Adrenal gland (tissue), 12 donors: ENCODE data around the gene CIRBP. TPM values are rescaled to one million over a fixed set of nuclear protein-coding genes. Genes with fewer than 3 reads are reported as not detected.

ENCODE experiments used
- DNase-seq, 7 donors: peaks; one replicate each; pipeline ENCODE4 v3.0.0-alpha.2; 2019 to 2020
- H3K27ac ChIP-seq, 5 donors: fragments of 200-600 bp; sonication (generic) in 4 of 5; 1 replicate in 3 of 5; 2 replicates in 2 of 5; pipeline versions ENCODE4 v1.5.1 to v1.8.0; 2016 to 2020; ENCODE audit warnings: mild to moderate bottlenecking in 1 of 5
- H3K27me3 ChIP-seq: fragments of 200-600 bp; 2 replicates; pipeline ENCODE4 v1.8.0; 2021
- H3K36me3 ChIP-seq, 2 donors: fragments of 200-600 bp; replicated peaks in 1 of 2; 1 replicate in 1 of 2; 2 replicates in 1 of 2; pipeline versions ENCODE4 v1.5.1 to v1.8.0; 2018 to 2022
- H3K4me1 ChIP-seq, 2 donors: fragments of 200-600 bp; replicated peaks in 1 of 2; 1 replicate in 1 of 2; 2 replicates in 1 of 2; pipeline versions ENCODE4 v1.5.1 to v1.8.0; 2018 to 2021
- H3K4me3 ChIP-seq, 4 donors: fragments of 200-600 bp; sonication (generic) in 3 of 4; one replicate each; pipeline ENCODE4 v1.5.1; 2016 to 2018
- H3K9me3 ChIP-seq, 3 donors: fragments of 200-600 bp; sonication (generic) in 1 of 3; replicated peaks in 1 of 3; 1 replicate in 2 of 3; 2 replicates in 1 of 3; pipeline versions ENCODE4 v1.5.1 to v1.8.0; 2016 to 2021
- CTCF ChIP-seq, 6 experiments: fragments of 450-650 bp in 4 of 6; fragments of 200-600 bp in 2 of 6; sonication (generic) in 1 of 6; IDR thresholded peaks; 1 replicate in 5 of 6; 2 replicates in 1 of 6; pipeline versions ENCODE4 v1.5.1 to v1.8.0; 2016 to 2021; ENCODE audit warnings: antibody characterized with exemption in 6 of 6, mild to moderate bottlenecking in 2 of 6, moderate library complexity in 1 of 6
- POLR2A ChIP-seq, 2 donors: fragments of 450-650 bp; IDR thresholded peaks; one replicate each; pipeline ENCODE4 v1.6.1; 2017; ENCODE audit warnings: antibody characterized with exemption in 2 of 2, mild to moderate bottlenecking in 2 of 2, moderate library complexity in 1 of 2
- WGBS, 4 donors: extraction: QIAGEN DNeasy Blood & Tissue Kit in 2 of 4; methylation state at CpG; one replicate each; pipeline versions ENCODE4 v1.1.5 to v1.1.7; 2013 to 2017; 5-methylcytosine and 5-hydroxymethylcytosine counted together
- intact Hi-C, 2 donors: fragments of 100-400 bp; cut with DNase I; formaldehyde crosslinking; loops; one replicate each; pipeline versions ENCODE4 v1.14.1 to v1.15.0; 2022 to 2023
- polyA plus RNA-seq, 3 donors: library from polyadenylated mRNA; stranded (reverse); fragments of 200-250 nt in 2 of 3; fragments of 350-450 nt in 1 of 3; fragmentation: Illumina TruSeq in 1 of 3; extraction: RNeasy Lipid Tissue Mini Kit (QIAGEN cat#74804) in 1 of 3; gene quantifications; one replicate each; pipeline ENCODE4 v1.2.3, GENCODE V29; 2013 to 2014
- total RNA-seq, 9 donors: library from RNA; depleted of rRNA in 4 of 9; stranded (reverse); fragments of >200 nt in 4 of 9; fragments of 120-200 nt in 1 of 9; fragmentation: NEBNext Ultra II Directional in 1 of 9; extraction: Animal tissue kit (Norgen Biotek cat#: 25700) in 1 of 9; gene quantifications; one replicate each; pipeline versions ENCODE4 v1.1.0 to v1.2.4, GENCODE V29; 2013 to 2023
- donor health status: healthy with polysubstance abuse.
- donor health status: Bipolar disorder and iron deficiency.
- donor health status: DM: yes; HTN: yes; CAD: no.
- donor health status: DM: no; HTN: no; CAD: no.
- donor health status: DM: no; HTN: no; CAD: no.
- donor health status: DM: yes; HTN: yes; CAD: no.

Gene CIRBP
- total and polyA plus RNA-seq, 12 donors: 317 to 1,164 (median 685) TPM

GRCh38 chr19:1322198-1322981 lies 53.3 kb downstream of the CIRBP start:
- TF ChIP-seq POLR2A (IDR thresholded peaks at IDR 0.05) (no peak), CTCF (IDR thresholded peaks at IDR 0.05) (no peak)
- intact Hi-C loops: no loop called here
- 86 to 95% (median 90%) methylated on average over 12 to 16 of the region's 16 CpGs for WGBS, 4 donors
- Histone ChIP-seq H3K36me3 (no peaks in the 10 kb centered on the region), H3K27ac (no peak overlapping the region), H3K9me3 (no peaks in the 10 kb centered on the region), H3K4me3 (no peak overlapping the region), H3K27me3 (peaks cover 13% of the 10 kb centered on the region), H3K4me1 (peaks cover 10 to 11% of the 10 kb centered on the region in 2 donors)
- no peak for DNase-seq

GRCh38 chr19:1324249-1324805 lies 55.2 kb downstream of the CIRBP start:
- WGBS, 4 donors: 80 to 92% (median 81%) methylated on average over 11 to 12 of the region's 12 CpGs
- H3K4me1 ChIP-seq: peaks cover 10 to 11% of the 10 kb centered on the region in 2 donors
- no peak for DNase-seq

More at GRCh38 chr19:1324249-1324805, 55.2 kb downstream of the CIRBP start:
- Histone ChIP-seq H3K4me3 (peak overlapping the region in 1 of 4 donors; percentile 22), H3K27me3 (peaks cover 5% of the 10 kb centered on the region), H3K9me3 (no peaks in the 10 kb centered on the region), H3K27ac (no peak overlapping the region), H3K36me3 (no peaks in the 10 kb centered on the region)
- intact Hi-C loops: no loop called here
- no peak for TF ChIP-seq CTCF (IDR thresholded peaks at IDR 0.05)
- no peak for TF ChIP-seq POLR2A (IDR thresholded peaks at IDR 0.05)

Other genes starting within 250 kb of the CIRBP start
- gene TMEM259, start 248.2 kb upstream of the CIRBP start, total RNA-seq: 100 to 1,000 TPM in 8 of 9 donors, 10 to 100 TPM in 1; 94.1 to 308 (median 182) TPM
- gene TMEM259, start 248.2 kb upstream of the CIRBP start, polyA plus RNA-seq: 100 to 1,000 TPM in 2 of 3 donors, 10 to 100 TPM in 1; 79.4 to 743 (median 370) TPM
- not detected for gene RNU6-2, start 247.8 kb upstream of the CIRBP start, total RNA-seq
- gene RNU6-2, start 247.8 kb upstream of the CIRBP start, polyA plus RNA-seq: not detected
- 10 to 100 TPM in 8 of 9 donors, 1 to 10 TPM in 1; 6.9 to 64.9 (median 42.3) TPM for gene CNN2, start 242.7 kb upstream of the CIRBP start, total RNA-seq
- gene CNN2, start 242.7 kb upstream of the CIRBP start, polyA plus RNA-seq: 10 to 100 TPM; 11.2 to 60.8 (median 52.5) TPM
- gene ABCA7, start 229.2 kb upstream of the CIRBP start, total RNA-seq: 10 to 100 TPM in 7 of 9 donors, 1 to 10 TPM in 2; 4.0 to 23.2 (median 17.5) TPM
- gene ABCA7, start 229.2 kb upstream of the CIRBP start, polyA plus RNA-seq: 100 to 1,000 TPM in 1 of 3 donors, 10 to 100 TPM in 1, 1 to 10 TPM in 1; 2.1 to 109 (median 28.7) TPM
- 10 to 100 TPM in 8 of 9 donors, 1 to 10 TPM in 1; 4.9 to 74.3 (median 31.5) TPM for gene ARHGAP45, start 202.2 kb upstream of the CIRBP start, total RNA-seq
- gene ARHGAP45, start 202.2 kb upstream of the CIRBP start, polyA plus RNA-seq: 10 to 100 TPM in 2 of 3 donors, 1 to 10 TPM in 1; 1.6 to 75.4 (median 30.2) TPM
- 100 to 1,000 TPM in 7 of 9 donors, 10 to 100 TPM in 2; 84.1 to 231 (median 164) TPM for gene POLR2E, start 174.0 kb upstream of the CIRBP start, total RNA-seq
- gene POLR2E, start 174.0 kb upstream of the CIRBP start, polyA plus RNA-seq: 100 to 1,000 TPM in 2 of 3 donors, 10 to 100 TPM in 1; 74.7 to 132 (median 109) TPM
- 1,000 to 10,000 TPM in 1 of 9 donors, 100 to 1,000 TPM in 8; 332 to 1,424 (median 653) TPM for gene GPX4, start 165.3 kb upstream of the CIRBP start, total RNA-seq
- gene GPX4, start 165.3 kb upstream of the CIRBP start, polyA plus RNA-seq: 1,000 to 10,000 TPM in 2 of 3 donors, 100 to 1,000 TPM in 1; 420 to 1,267 (median 1,035) TPM
- 100 to 1,000 TPM in 3 of 9 donors, 10 to 100 TPM in 6; 14.4 to 176 (median 65.2) TPM for gene SBNO2, start 95.1 kb upstream of the CIRBP start, total RNA-seq
- gene SBNO2, start 95.1 kb upstream of the CIRBP start, polyA plus RNA-seq: 100 to 1,000 TPM in 1 of 3 donors, 10 to 100 TPM in 2; 13.6 to 118 (median 84.2) TPM
- gene STK11, start 63.6 kb upstream of the CIRBP start, total RNA-seq: 100 to 1,000 TPM in 3 of 9 donors, 10 to 100 TPM in 6; 53.5 to 117 (median 93.2) TPM
- gene STK11, start 63.6 kb upstream of the CIRBP start, polyA plus RNA-seq: 100 to 1,000 TPM in 1 of 3 donors, 10 to 100 TPM in 2; 37.8 to 148 (median 94.5) TPM
- 1 to 10 TPM in 6 of 9 donors, under 1 TPM in 1, not detected in 2; 0.67 to 5.0 (median 1.8) TPM for gene CBARP, start 31.3 kb upstream of the CIRBP start, total RNA-seq
- 1 to 10 TPM in 2 of 3 donors, under 1 TPM in 1; 0.09 to 9.3 (median 2.2) TPM for gene CBARP, start 31.3 kb upstream of the CIRBP start, polyA plus RNA-seq
- gene ATP5F1D, start 27.6 kb upstream of the CIRBP start, total RNA-seq: 100 to 1,000 TPM in 7 of 9 donors, 10 to 100 TPM in 2; 78.9 to 435 (median 205) TPM
- 1,000 to 10,000 TPM in 1 of 3 donors, 100 to 1,000 TPM in 1, 10 to 100 TPM in 1; 15.6 to 1,534 (median 925) TPM for gene ATP5F1D, start 27.6 kb upstream of the CIRBP start, polyA plus RNA-seq
- 100 to 1,000 TPM in 5 of 9 donors, 10 to 100 TPM in 3, 1 to 10 TPM in 1; 8.6 to 189 (median 112) TPM for gene MIDN, start 20.7 kb upstream of the CIRBP start, total RNA-seq
- gene MIDN, start 20.7 kb upstream of the CIRBP start, polyA plus RNA-seq: 10 to 100 TPM; 15.5 to 73.0 (median 46.8) TPM
- gene FAM174C, start 6.2 kb downstream of the CIRBP start, total RNA-seq: 100 to 1,000 TPM in 3 of 9 donors, 10 to 100 TPM in 6; 48.4 to 279 (median 85.0) TPM
- gene FAM174C, start 6.2 kb downstream of the CIRBP start, polyA plus RNA-seq: 100 to 1,000 TPM in 2 of 3 donors, 1 to 10 TPM in 1; 3.8 to 139 (median 123) TPM
- gene EFNA2, start 16.5 kb downstream of the CIRBP start, total RNA-seq: under 1 TPM in 1 of 9 donors, not detected in 8; 0.11 TPM
- gene EFNA2, start 16.5 kb downstream of the CIRBP start, polyA plus RNA-seq: not detected
- 100 to 1,000 TPM; 102 to 286 (median 150) TPM for gene NDUFS7, start 114.6 kb downstream of the CIRBP start, total RNA-seq
- gene NDUFS7, start 114.6 kb downstream of the CIRBP start, polyA plus RNA-seq: 100 to 1,000 TPM in 2 of 3 donors, 1 to 10 TPM in 1; 4.7 to 267 (median 134) TPM
- 10 to 100 TPM; 14.8 to 96.9 (median 30.7) TPM for gene GAMT, start 132.2 kb downstream of the CIRBP start, total RNA-seq
- 10 to 100 TPM in 2 of 3 donors, 1 to 10 TPM in 1; 7.4 to 84.5 (median 74.2) TPM for gene GAMT, start 132.2 kb downstream of the CIRBP start, polyA plus RNA-seq
- gene DAZAP1, start 138.3 kb downstream of the CIRBP start, total RNA-seq: 10 to 100 TPM; 11.5 to 87.5 (median 41.4) TPM
- 100 to 1,000 TPM in 1 of 3 donors, 10 to 100 TPM in 2; 60.0 to 117 (median 77.5) TPM for gene DAZAP1, start 138.3 kb downstream of the CIRBP start, polyA plus RNA-seq
- 1,000 to 10,000 TPM in 6 of 9 donors, 100 to 1,000 TPM in 3; 780 to 3,934 (median 1,471) TPM for gene RPS15, start 169.1 kb downstream of the CIRBP start, total RNA-seq
- gene RPS15, start 169.1 kb downstream of the CIRBP start, polyA plus RNA-seq: 1,000 to 10,000 TPM in 2 of 3 donors, 100 to 1,000 TPM in 1; 471 to 4,071 (median 2,224) TPM
- gene APC2, start 180.8 kb downstream of the CIRBP start, total RNA-seq: 1 to 10 TPM in 3 of 9 donors, under 1 TPM in 6; 0.06 to 6.9 (median 0.35) TPM
- gene APC2, start 180.8 kb downstream of the CIRBP start, polyA plus RNA-seq: 10 to 100 TPM in 1 of 3 donors, under 1 TPM in 2; 0.71 to 12.9 (median 0.82) TPM
- 10 to 100 TPM; 26.9 to 60.4 (median 35.6) TPM for gene C19orf25, start 209.9 kb downstream of the CIRBP start, total RNA-seq
- 10 to 100 TPM in 2 of 3 donors, 1 to 10 TPM in 1; 6.0 to 55.7 (median 33.4) TPM for gene C19orf25, start 209.9 kb downstream of the CIRBP start, polyA plus RNA-seq
- gene PCSK4, start 221.0 kb downstream of the CIRBP start, total RNA-seq: 10 to 100 TPM in 2 of 9 donors, 1 to 10 TPM in 7; 1.2 to 13.1 (median 4.4) TPM
- gene PCSK4, start 221.0 kb downstream of the CIRBP start, polyA plus RNA-seq: 10 to 100 TPM in 2 of 3 donors, 1 to 10 TPM in 1; 1.3 to 29.7 (median 13.7) TPM
- gene REEP6, start 221.8 kb downstream of the CIRBP start, total RNA-seq: 100 to 1,000 TPM in 5 of 9 donors, 10 to 100 TPM in 4; 44.5 to 189 (median 110) TPM
- 100 to 1,000 TPM in 2 of 3 donors, 10 to 100 TPM in 1; 16.5 to 205 (median 120) TPM for gene REEP6, start 221.8 kb downstream of the CIRBP start, polyA plus RNA-seq
- gene ADAMTSL5, start 243.7 kb downstream of the CIRBP start, total RNA-seq: 1 to 10 TPM in 7 of 9 donors, under 1 TPM in 2; 0.61 to 8.8 (median 1.6) TPM
- 1 to 10 TPM in 2 of 3 donors, under 1 TPM in 1; 0.79 to 2.4 (median 2.0) TPM for gene ADAMTSL5, start 243.7 kb downstream of the CIRBP start, polyA plus RNA-seq